ENCODE measurements around the gene TRPM3.
A peak's percentile ranks its signal among the peaks of the same experiment; 100 is the strongest.

Gene TRPM3

DNA sequence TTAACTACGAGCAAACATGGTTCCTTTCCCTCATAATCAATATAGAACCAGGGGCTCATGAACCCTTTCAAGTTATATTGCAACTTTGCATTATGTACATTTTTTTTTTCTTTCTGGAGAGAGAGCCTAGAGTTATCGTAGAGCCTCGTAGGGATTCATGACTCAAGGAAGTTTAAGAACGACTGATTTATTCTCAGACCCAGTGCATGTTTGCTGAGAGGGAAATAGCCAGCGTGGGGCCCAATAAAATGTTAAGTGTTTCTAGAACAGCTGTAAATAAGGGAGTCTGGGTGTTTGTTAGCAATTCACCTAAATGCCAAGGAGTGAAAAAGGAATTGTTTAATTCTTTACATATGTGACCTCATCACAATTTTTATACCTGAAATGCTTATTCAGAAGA lies 587.9 kb downstream of the TRPM3 start (continued):
- TF ChIP-seq, protein P1, sequence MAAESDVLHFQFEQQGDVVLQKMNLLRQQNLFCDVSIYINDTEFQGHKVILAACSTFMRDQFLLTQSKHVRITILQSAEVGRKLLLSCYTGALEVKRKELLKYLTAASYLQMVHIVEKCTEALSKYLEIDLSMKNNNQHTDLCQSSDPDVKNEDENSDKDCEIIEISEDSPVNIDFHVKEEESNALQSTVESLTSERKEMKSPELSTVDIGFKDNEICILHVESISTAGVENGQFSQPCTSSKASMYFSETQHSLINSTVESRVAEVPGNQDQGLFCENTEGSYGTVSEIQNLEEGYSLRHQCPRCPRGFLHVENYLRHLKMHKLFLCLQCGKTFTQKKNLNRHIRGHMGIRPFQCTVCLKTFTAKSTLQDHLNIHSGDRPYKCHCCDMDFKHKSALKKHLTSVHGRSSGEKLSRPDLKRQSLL (tag by site-specific recombination; IDR thresholded peaks at IDR 0.05), result peak; percentile 92
- peak; percentile 50 for TF ChIP-seq ZIC2 (tag by site-specific recombination; IDR thresholded peaks at IDR 0.05)
- TF ChIP-seq ZNF433 (tag by site-specific recombination; IDR thresholded peaks at IDR 0.05; ENCODE audit: low read depth), result no peak
- no peak for TF ChIP-seq ZNF169 (tag by site-specific recombination; IDR thresholded peaks at IDR 0.05)
- peak; percentile 14; the same call in 1 of the 2 replicates for TF ChIP-seq ATF2 (tag by site-specific recombination; IDR thresholded peaks at IDR 0.05; ENCODE audit: low read depth)
- TF ChIP-seq, protein P2, sequence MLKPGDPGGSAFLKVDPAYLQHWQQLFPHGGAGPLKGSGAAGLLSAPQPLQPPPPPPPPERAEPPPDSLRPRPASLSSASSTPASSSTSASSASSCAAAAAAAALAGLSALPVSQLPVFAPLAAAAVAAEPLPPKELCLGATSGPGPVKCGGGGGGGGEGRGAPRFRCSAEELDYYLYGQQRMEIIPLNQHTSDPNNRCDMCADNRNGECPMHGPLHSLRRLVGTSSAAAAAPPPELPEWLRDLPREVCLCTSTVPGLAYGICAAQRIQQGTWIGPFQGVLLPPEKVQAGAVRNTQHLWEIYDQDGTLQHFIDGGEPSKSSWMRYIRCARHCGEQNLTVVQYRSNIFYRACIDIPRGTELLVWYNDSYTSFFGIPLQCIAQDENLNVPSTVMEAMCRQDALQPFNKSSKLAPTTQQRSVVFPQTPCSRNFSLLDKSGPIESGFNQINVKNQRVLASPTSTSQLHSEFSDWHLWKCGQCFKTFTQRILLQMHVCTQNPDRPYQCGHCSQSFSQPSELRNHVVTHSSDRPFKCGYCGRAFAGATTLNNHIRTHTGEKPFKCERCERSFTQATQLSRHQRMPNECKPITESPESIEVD (tag by site-specific recombination; IDR thresholded peaks at IDR 0.05), result peak; percentile 58
- TF ChIP-seq, protein P3, sequence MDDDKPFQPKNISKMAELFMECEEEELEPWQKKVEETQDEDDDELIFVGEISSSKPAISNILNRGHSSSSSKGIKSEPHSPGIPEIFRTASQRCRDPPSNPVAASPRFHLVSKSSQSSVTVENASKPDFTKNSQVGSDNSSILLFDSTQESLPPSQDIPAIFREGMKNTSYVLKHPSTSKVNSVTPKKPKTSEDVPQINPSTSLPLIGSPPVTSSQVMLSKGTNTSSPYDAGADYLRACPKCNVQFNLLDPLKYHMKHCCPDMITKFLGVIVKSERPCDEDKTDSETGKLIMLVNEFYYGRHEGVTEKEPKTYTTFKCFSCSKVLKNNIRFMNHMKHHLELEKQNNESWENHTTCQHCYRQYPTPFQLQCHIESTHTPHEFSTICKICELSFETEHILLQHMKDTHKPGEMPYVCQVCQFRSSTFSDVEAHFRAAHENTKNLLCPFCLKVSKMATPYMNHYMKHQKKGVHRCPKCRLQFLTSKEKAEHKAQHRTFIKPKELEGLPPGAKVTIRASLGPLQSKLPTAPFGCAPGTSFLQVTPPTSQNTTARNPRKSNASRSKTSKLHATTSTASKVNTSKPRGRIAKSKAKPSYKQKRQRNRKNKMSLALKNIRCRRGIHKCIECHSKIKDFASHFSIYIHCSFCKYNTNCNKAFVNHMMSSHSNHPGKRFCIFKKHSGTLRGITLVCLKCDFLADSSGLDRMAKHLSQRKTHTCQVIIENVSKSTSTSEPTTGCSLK (tag by site-specific recombination; IDR thresholded peaks at IDR 0.05), result no peak

DNA sequence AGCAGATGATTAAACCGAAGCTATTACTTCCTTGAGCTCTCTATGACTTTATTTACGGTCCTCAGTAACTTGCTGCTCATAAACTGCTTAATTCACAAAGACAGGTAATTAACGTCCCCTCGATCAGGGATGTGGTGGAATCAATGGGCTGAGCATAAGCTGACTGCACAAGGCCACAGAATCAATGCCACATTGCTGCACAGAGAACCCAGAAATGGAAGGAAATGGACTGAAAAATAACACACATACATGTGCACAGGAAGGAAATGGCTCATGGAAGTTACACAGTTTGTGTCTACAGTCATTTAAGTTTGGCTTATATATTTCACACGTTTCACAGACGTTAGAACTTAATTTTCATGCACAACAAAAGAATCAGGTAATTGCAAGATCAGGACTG lies 588.7 kb downstream of the TRPM3 start:
- ChIA-PET CTCF (interaction anchor here (0.9 kb wide), 1 partner anchor 44 kb away, joined by 3 read pairs; no protein-coding TSS in a partner anchor), POLR2A (no interaction called here)
- H3K4me1 ChIP-seq (ENCODE audit: control insufficient read depth, insufficient read depth, low read length), result peaks cover 5% of the 10 kb centered on the region
- no peak overlapping the region for H3K4me3 ChIP-seq (ENCODE audit: low read depth, low read length)
- no peaks in the 10 kb centered on the region for H3K36me3 ChIP-seq (ENCODE audit: control insufficient read depth in 2 of 2, insufficient read depth in 1 of 2, low read length in 2 of 2)
- no peaks in the 10 kb centered on the region for H3K9me3 ChIP-seq (ENCODE audit: control insufficient read depth, insufficient read depth, low read depth, low read length)
- no peak overlapping the region for H3K27ac ChIP-seq (ENCODE audit: extremely low read depth, low read depth, low read length)
- TF ChIP-seq ZNF433 (tag by site-specific recombination; IDR thresholded peaks at IDR 0.05; ENCODE audit: low read depth) (no peak), ZNF518A (tag by site-specific recombination; conservative IDR thresholded peaks at IDR 0.05; ENCODE audit: low read depth) (no peak), ZNF629 (tag by site-specific recombination; IDR thresholded peaks at IDR 0.05) (no peak), ZNF521 (tag by site-specific recombination; IDR thresholded peaks at IDR 0.05) (no peak), ZNF16 (tag by site-specific recombination; IDR thresholded peaks at IDR 0.05; ENCODE audit: low read depth) (no peak), ZNF174 (tag by site-specific recombination; IDR thresholded peaks at IDR 0.05) (no peak), ZNF704 (tag by site-specific recombination; IDR thresholded peaks at IDR 0.05) (no peak), HOXA7 (CRISPR knock-in tag; IDR thresholded peaks at IDR 0.05; ENCODE audit: borderline replicate concordance) (no peak), ZBTB48 (tag by site-specific recombination; IDR thresholded peaks at IDR 0.05) (no peak), GLIS2 (tag by site-specific recombination; IDR thresholded peaks at IDR 0.05) (no peak)
- TF ChIP-seq, protein P4, sequence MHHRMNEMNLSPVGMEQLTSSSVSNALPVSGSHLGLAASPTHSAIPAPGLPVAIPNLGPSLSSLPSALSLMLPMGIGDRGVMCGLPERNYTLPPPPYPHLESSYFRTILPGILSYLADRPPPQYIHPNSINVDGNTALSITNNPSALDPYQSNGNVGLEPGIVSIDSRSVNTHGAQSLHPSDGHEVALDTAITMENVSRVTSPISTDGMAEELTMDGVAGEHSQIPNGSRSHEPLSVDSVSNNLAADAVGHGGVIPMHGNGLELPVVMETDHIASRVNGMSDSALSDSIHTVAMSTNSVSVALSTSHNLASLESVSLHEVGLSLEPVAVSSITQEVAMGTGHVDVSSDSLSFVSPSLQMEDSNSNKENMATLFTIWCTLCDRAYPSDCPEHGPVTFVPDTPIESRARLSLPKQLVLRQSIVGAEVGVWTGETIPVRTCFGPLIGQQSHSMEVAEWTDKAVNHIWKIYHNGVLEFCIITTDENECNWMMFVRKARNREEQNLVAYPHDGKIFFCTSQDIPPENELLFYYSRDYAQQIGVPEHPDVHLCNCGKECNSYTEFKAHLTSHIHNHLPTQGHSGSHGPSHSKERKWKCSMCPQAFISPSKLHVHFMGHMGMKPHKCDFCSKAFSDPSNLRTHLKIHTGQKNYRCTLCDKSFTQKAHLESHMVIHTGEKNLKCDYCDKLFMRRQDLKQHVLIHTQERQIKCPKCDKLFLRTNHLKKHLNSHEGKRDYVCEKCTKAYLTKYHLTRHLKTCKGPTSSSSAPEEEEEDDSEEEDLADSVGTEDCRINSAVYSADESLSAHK (tag by site-specific recombination; IDR thresholded peaks at IDR 0.05), result no peak
